GM12875 (cell line): ENCODE results near the gene C19orf85.

ENCODE experiments used
- H3K4me3 ChIP-seq: one replicate; pipeline ENCODE4 v1.5.1; 2011; ENCODE audit warnings: low read depth, low read length, control low read depth
- CTCF ChIP-seq: IDR thresholded peaks from 2 replicates; pipeline ENCODE4 v1.5.1; 2011; ENCODE audit warnings: low read depth, mild to moderate bottlenecking, control low read depth, inconsistent platforms, low read length, moderate library complexity, borderline replicate concordance; ENCODE audit not compliant: insufficient read depth

C19orf85 gene

GRCh38 chr19:55447421-55448174 lies 17.0 kb downstream of the C19orf85 start:
- TF ChIP-seq CTCF = no peak
- no peak overlapping the region for H3K4me3 ChIP-seq

GRCh38 chr19:55446060-55446459 lies 18.5 kb downstream of the C19orf85 start:
- no peak for TF ChIP-seq CTCF
- no peak overlapping the region for H3K4me3 ChIP-seq

- H3K4me3 ChIP-seq = no peak overlapping the region
- no peak for TF ChIP-seq CTCF
Observed at GRCh38 chr19:55444646-55445045, 19.9 kb downstream of the C19orf85 start.

GRCh38 chr19:55443824-55444480 lies 20.6 kb downstream of the C19orf85 start:
- no peak for TF ChIP-seq CTCF

GRCh38 chr19:55443045-55443823 lies 21.3 kb downstream of the C19orf85 start, which contains the start of gene SHISA7:
SHISA7 (minus strand) TSS chr19:55443300; CDS start chr19:55442863, 437 bp downstream.
- no peak for TF ChIP-seq CTCF

More at GRCh38 chr19:55443824-55444480, 20.6 kb downstream of the C19orf85 start:
- H3K4me3 ChIP-seq = no peak overlapping the region

GRCh38 chr19:55442372-55442961 lies 22.1 kb downstream of the C19orf85 start:
- H3K4me3 ChIP-seq = no peak overlapping the region
- TF ChIP-seq CTCF = no peak

More at GRCh38 chr19:55443045-55443823, 21.3 kb downstream of the C19orf85 start, which contains the start of gene SHISA7:
- H3K4me3 ChIP-seq = no peak within 1 kb of the TSS
